GM21528 (cell line): Measurements from ENCODE around the gene SCD5.

Source experiments
- ATAC-seq: cut with Tn5 transposase; IDR thresholded peaks from one replicate; pipeline ENCODE4 v1.9.1; 2021; ENCODE audit warnings: mild to moderate bottlenecking, moderate library complexity; ENCODE audit not compliant: unreplicated experiment, low FRiP score

SCD5 gene

GRCh38 chr4:82774711-82775171 lies 23.9 kb downstream of the SCD5 start:
- no peak for ATAC-seq

- no peak for ATAC-seq
These were observed 25.5 kb downstream of the SCD5 start for GRCh38 chr4:82773057-82773456.

GRCh38 chr4:82770607-82771006 lies 28.0 kb downstream of the SCD5 start:
- ATAC-seq = no peak

- no peak for ATAC-seq
These were observed 33.5 kb downstream of the SCD5 start for GRCh38 chr4:82765134-82765533.

GRCh38 chr4:82761229-82761628 lies 37.4 kb downstream of the SCD5 start:
- ATAC-seq = no peak

- no peak for ATAC-seq
These were observed 39.6 kb downstream of the SCD5 start for GRCh38 chr4:82758701-82759685.

- no peak for ATAC-seq
These were observed 42.5 kb downstream of the SCD5 start for GRCh38 chr4:82756061-82756460.

- no peak for ATAC-seq
These were observed 42.9 kb downstream of the SCD5 start for GRCh38 chr4:82755650-82756049.

GRCh38 chr4:82754513-82755165 lies 44.0 kb downstream of the SCD5 start:
- ATAC-seq = no peak

GRCh38 chr4:82753725-82754410 lies 44.7 kb downstream of the SCD5 start:
- no peak for ATAC-seq

- ATAC-seq = no peak
These were observed 45.4 kb downstream of the SCD5 start for GRCh38 chr4:82753238-82753637.

GRCh38 chr4:82748810-82749470 lies 49.7 kb downstream of the SCD5 start:
- no peak for ATAC-seq

- ATAC-seq = no peak
These were observed 50.7 kb downstream of the SCD5 start for GRCh38 chr4:82747686-82748575.

- ATAC-seq = no peak
These were observed 51.7 kb downstream of the SCD5 start for GRCh38 chr4:82746705-82747574.

GRCh38 chr4:82745173-82745842 lies 53.3 kb downstream of the SCD5 start:
- no peak for ATAC-seq

GRCh38 chr4:82744284-82744968 lies 54.2 kb downstream of the SCD5 start:
- no peak for ATAC-seq

- ATAC-seq = no peak
These were observed 57.4 kb downstream of the SCD5 start for GRCh38 chr4:82741188-82741587.
